Esophagus squamous epithelium (tissue), 5 donors: Measurements from ENCODE around the gene NUDCD3. TPM values are rescaled to one million over a fixed set of nuclear protein-coding genes. Genes with fewer than 3 reads are reported as not detected.

Experiments
- DNase-seq: peaks from one replicate; lab custom pipeline; 2025; lab: John Stamatoyannopoulos, UW
- H3K27ac ChIP-seq, 4 donors: fragments of 200-600 bp; sonication (generic); one replicate each; pipeline ENCODE4 v1.5.1; 2016 to 2019; ENCODE audit warnings: mild to moderate bottlenecking in 1 of 4
- H3K27me3 ChIP-seq, 4 donors: fragments of 200-600 bp; sonication (generic); 1 replicate in 3 of 4; 2 replicates in 1 of 4; pipeline versions ENCODE4 v1.5.1 to v1.6.0; 2017 to 2021; ENCODE audit warnings: antibody characterized with exemption in 1 of 4
- H3K36me3 ChIP-seq, 3 donors: fragments of 200-600 bp; sonication (generic); one replicate each; pipeline ENCODE4 v1.5.1; 2016 to 2019
- H3K4me1 ChIP-seq, 3 donors: fragments of 200-600 bp; sonication (generic); one replicate each; pipeline ENCODE4 v1.5.1; 2017 to 2019
- H3K4me3 ChIP-seq, 4 donors: fragments of 200-600 bp; sonication (generic); 1 replicate in 3 of 4; 2 replicates in 1 of 4; pipeline ENCODE4 v1.5.1; 2016 to 2019; ENCODE audit warnings: mild to moderate bottlenecking in 2 of 4, moderate library complexity in 1 of 4
- H3K9me3 ChIP-seq, 3 donors: fragments of 200-600 bp; sonication (generic); one replicate each; pipeline ENCODE4 v1.5.1; 2016 to 2019
- POLR2A ChIP-seq, 4 donors: fragments of 450-650 bp; IDR thresholded peaks; one replicate each; pipeline ENCODE4 v1.6.1; 2017; ENCODE audit warnings: antibody characterized with exemption in 4 of 4, mild to moderate bottlenecking in 4 of 4, moderate library complexity in 3 of 4
- WGBS, 2 donors: methylation state at CpG; one replicate each; pipeline ENCODE4 v1.1.5; 2018; 5-methylcytosine and 5-hydroxymethylcytosine counted together
- intact Hi-C: fragments of 100-400 bp; cut with DNase I; formaldehyde crosslinking; loops from one replicate; pipeline ENCODE4 v1.15.0; 2022
- total RNA-seq, 4 donors: library from RNA; depleted of rRNA; stranded (reverse); fragments of >200 nt; gene quantifications; one replicate each; pipeline ENCODE4 v1.1.0, GENCODE V29; 2016
- TF ChIP-seq, protein P1 (sequence below), 6 experiments: fragments of 450-650 bp in 4 of 6; fragments of 200-600 bp in 2 of 6; sonication (generic) in 2 of 6; IDR thresholded peaks; one replicate each; pipeline ENCODE4 v1.5.1; 2016 to 2019; ENCODE audit warnings: antibody characterized with exemption in 6 of 6, mild to moderate bottlenecking in 4 of 6, moderate library complexity in 4 of 6
- donor health status: DM: yes; HTN: yes; CAD: no.

The NUDCD3 gene
- total RNA-seq, 4 donors from 2014 or later, result 33.5 to 54.0 (median 47.0) TPM

DNA sequence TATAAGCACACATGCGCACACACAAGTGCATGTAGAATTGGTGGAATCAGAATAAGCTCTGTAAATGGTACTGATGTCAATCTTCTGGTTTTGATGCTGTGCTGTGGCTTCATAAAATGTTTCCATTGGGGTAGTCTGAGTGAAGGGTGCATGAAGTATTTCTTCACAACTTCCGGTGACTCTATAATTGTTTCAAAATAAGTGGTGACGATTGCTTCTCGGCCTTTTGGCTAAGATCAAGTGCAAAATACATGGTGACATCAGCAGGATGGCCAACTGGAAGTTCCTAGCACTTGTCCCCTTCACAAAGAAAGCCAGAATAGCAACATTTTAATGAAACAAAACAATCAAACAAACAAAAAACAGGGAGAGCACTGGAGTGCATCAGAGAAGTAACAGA lies 123.5 kb downstream of the NUDCD3 start:
- Histone ChIP-seq H3K27ac (no peak overlapping the region), H3K4me1 (no peaks in the 10 kb centered on the region), H3K27me3 (peaks cover 0 to 48% (median 0%) of the 10 kb centered on the region in 4 donors), H3K9me3 (no peaks in the 10 kb centered on the region), H3K36me3 (no peaks in the 10 kb centered on the region), H3K4me3 (no peak overlapping the region)
- no peak for TF ChIP-seq POLR2A (IDR thresholded peaks at IDR 0.05)
- TF ChIP-seq, protein P1, sequence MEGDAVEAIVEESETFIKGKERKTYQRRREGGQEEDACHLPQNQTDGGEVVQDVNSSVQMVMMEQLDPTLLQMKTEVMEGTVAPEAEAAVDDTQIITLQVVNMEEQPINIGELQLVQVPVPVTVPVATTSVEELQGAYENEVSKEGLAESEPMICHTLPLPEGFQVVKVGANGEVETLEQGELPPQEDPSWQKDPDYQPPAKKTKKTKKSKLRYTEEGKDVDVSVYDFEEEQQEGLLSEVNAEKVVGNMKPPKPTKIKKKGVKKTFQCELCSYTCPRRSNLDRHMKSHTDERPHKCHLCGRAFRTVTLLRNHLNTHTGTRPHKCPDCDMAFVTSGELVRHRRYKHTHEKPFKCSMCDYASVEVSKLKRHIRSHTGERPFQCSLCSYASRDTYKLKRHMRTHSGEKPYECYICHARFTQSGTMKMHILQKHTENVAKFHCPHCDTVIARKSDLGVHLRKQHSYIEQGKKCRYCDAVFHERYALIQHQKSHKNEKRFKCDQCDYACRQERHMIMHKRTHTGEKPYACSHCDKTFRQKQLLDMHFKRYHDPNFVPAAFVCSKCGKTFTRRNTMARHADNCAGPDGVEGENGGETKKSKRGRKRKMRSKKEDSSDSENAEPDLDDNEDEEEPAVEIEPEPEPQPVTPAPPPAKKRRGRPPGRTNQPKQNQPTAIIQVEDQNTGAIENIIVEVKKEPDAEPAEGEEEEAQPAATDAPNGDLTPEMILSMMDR (IDR thresholded peaks at IDR 0.05), result no peak
- WGBS, 2 donors, result 75 to 83% methylated on average over 4 of the region's 4 CpGs
- DNase-seq, result no peak
- intact Hi-C loops, result no loop called here

DNA sequence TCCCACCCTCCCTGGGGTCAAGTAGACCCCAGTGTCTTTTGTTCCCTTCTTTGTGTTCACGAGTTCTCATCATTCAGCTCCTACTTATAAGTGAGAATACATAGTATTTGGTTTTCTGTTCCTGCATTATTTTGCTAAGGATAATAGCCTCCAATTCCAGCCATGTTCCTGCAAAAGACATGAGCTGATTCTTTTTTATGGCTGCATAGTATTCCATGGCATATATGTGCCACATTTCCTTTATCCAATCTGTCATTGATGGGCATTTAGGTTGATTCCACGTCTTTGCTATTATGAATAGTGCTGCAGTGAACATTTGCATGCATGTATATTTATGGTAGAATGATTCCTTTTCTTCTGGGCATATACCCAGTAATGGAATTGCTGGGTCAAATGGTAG lies 136.8 kb downstream of the NUDCD3 start:
- Histone ChIP-seq H3K4me1 (peaks cover 0 to 10% (median 0%) of the 10 kb centered on the region in 3 donors), H3K27ac (no peak overlapping the region)

DNA sequence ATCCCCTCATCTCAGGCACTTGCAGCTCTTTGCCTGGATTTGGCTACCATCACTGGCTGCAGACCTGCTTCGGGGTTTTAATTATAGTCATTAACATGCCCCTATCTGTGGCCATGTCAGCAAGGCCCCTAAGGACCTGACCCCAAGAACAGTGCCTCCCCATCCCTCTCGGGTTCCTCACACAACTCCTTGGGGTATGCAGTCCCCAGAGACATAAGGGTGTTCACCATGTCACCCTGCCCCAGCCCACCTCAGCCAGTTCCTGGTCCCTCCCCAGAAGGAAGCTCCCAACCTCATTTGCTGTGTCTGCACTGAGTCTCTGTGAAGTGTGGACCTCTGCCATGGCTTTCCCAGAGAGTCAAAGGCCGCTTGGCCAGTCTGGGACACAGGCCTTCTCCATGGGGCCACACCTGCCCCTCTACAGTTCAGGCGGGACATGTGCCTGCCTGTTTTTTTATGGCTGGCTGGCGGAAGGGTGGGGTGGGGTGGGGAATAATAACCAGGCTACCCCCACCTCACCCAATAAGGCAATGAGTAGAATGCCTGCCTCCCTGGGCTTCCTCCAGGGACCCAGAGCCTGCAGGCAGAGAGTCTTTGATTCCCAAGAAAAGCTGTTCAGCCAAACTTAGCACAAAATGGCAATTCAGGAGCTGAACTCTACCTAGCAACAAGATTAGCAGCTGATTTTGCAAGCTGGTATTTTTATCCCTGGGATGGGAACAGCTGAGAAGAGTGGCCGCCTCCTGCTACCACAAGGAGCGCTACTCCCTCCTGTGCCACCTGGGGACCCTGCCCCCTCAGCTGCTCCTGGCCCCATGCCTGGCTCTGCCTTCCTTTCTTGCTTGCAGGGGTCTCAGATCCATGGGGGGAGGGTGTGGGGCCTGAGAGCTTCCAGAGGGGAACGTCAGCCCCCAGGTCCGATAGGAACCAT lies 141.3 kb downstream of the NUDCD3 start:
- 67 to 80% methylated on average over 4 to 5 of the region's 9 CpGs for WGBS, 2 donors
- H3K27me3 ChIP-seq, result peaks cover 0 to 5% (median 0%) of the 10 kb centered on the region in 4 donors
- no peak overlapping the region for H3K27ac ChIP-seq
- TF ChIP-seq, protein P1 (IDR thresholded peaks at IDR 0.05), result peak in 1 of 6 experiments; percentile 9
- TF ChIP-seq POLR2A (IDR thresholded peaks at IDR 0.05), result no peak
- H3K4me3 ChIP-seq, result no peak overlapping the region
- peaks cover 0 to 10% (median 0%) of the 10 kb centered on the region in 3 donors for H3K4me1 ChIP-seq
- H3K36me3 ChIP-seq, result no peaks in the 10 kb centered on the region
- DNase-seq, result no peak
- intact Hi-C loops, result no loop called here
- H3K9me3 ChIP-seq, result peaks cover 0 to 5% (median 0%) of the 10 kb centered on the region in 3 donors

More for the DNA sequence above, 136.8 kb downstream of the NUDCD3 start:
- Histone ChIP-seq H3K4me3 (no peak overlapping the region), H3K9me3 (peaks cover 0 to 5% (median 0%) of the 10 kb centered on the region in 3 donors), H3K27me3 (peaks cover 0 to 35% (median 0%) of the 10 kb centered on the region in 4 donors), H3K36me3 (no peaks in the 10 kb centered on the region)
- 39 to 49% methylated on average over 2 of the region's 2 CpGs for WGBS, 2 donors
- TF ChIP-seq, protein P1 (IDR thresholded peaks at IDR 0.05), result no peak
- no peak for TF ChIP-seq POLR2A (IDR thresholded peaks at IDR 0.05)
- no peak for DNase-seq
- intact Hi-C loops, result no loop called here

DNA sequence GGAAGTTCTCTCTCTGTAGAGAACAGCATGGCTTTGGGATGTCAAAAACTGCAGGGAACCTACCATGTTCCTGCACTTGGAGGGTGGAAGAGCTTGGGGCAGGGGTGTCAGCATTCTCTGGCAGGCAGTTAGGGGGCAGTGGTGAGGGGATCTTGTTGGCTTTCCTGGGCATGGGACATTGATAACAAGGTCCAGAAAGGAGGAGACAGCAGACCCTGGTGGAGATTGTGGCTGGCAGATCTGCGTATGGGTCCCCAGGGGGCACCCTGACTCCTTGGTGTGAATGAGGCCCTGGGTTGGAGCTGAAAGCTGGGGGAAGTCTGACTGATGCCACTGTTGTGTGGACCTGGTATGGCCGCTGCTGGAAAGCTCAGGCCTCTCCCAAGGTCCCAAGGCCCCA lies 142.2 kb downstream of the NUDCD3 start:
- peaks cover 0 to 5% (median 0%) of the 10 kb centered on the region in 3 donors for H3K9me3 ChIP-seq
- TF ChIP-seq POLR2A (IDR thresholded peaks at IDR 0.05), result no peak
- TF ChIP-seq, protein P1 (IDR thresholded peaks at IDR 0.05), result peak in 1 of 6 experiments; percentile 3
- H3K36me3 ChIP-seq, result no peaks in the 10 kb centered on the region
- intact Hi-C loops, result no loop called here
- peaks cover 0 to 10% (median 0%) of the 10 kb centered on the region in 3 donors for H3K4me1 ChIP-seq
- no peak for DNase-seq
- H3K27ac ChIP-seq, result no peak overlapping the region
- WGBS, 2 donors, result 86 to 100% methylated on average over 1 to 2 of the region's 2 CpGs
- H3K4me3 ChIP-seq, result no peak overlapping the region
- no peaks in the 10 kb centered on the region for H3K27me3 ChIP-seq

DNA sequence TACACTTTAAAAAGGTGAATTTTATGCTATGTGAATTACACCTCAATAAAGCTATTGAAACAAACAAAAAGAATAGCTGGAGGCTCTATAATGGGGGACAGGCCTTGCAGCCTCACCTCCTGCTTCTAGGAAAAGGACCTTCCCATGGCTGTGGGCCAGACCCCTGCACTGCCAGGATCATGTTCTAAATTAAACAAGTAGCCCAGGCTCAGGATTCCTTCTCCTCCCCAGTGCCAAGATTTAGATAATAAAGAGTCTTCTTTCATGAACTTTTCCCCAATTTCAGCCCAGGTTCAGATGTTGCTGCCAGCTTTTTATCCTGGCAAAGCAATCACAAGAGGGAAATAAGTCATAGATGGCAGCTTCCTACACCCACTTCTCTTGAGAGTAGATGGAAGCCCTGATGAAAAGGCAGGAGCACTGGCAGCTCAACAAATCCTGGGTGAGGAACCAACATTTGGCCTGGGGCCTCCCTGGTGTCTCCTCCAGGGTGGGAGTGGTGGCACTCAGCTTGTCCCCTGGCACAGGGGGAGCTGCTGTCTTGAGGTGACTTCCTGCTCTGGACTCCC lies 142.8 kb downstream of the NUDCD3 start:
- no peak for DNase-seq
- H3K36me3 ChIP-seq, result no peaks in the 10 kb centered on the region
- no peaks in the 10 kb centered on the region for H3K27me3 ChIP-seq
- intact Hi-C loops, result no loop called here
- peaks cover 0 to 10% (median 0%) of the 10 kb centered on the region in 3 donors for H3K4me1 ChIP-seq
- no peak overlapping the region for H3K27ac ChIP-seq
- no peak overlapping the region for H3K4me3 ChIP-seq
- H3K9me3 ChIP-seq, result peaks cover 0 to 5% (median 0%) of the 10 kb centered on the region in 3 donors
- no peak for TF ChIP-seq POLR2A (IDR thresholded peaks at IDR 0.05)
- TF ChIP-seq, protein P1 (IDR thresholded peaks at IDR 0.05), result no peak
